Nephron progenitor cell (in vitro differentiated cells): Measurements from ENCODE around the gene CSF3.

Experiments used
- DNase-seq: peaks from one replicate; pipeline ENCODE4 v3.0.0; 2021
- H3K27ac Mint-ChIP-seq: 2 replicates; pipeline ENCODE4 v1.8.0; 2021; ENCODE audit warnings: mild to moderate bottlenecking, moderate library complexity, mixed read lengths
- H3K27me3 Mint-ChIP-seq: 2 replicates; pipeline ENCODE4 v1.8.0; 2021; ENCODE audit warnings: mild to moderate bottlenecking, low read depth, mixed read lengths; ENCODE audit not compliant: poor library complexity
- H3K36me3 Mint-ChIP-seq: 2 replicates; pipeline ENCODE4 v1.8.0; 2021; ENCODE audit warnings: low read depth, mixed read lengths
- H3K4me1 Mint-ChIP-seq: 2 replicates; pipeline ENCODE4 v1.8.0; 2021; ENCODE audit warnings: mixed read lengths
- H3K4me3 Mint-ChIP-seq: 2 replicates; pipeline ENCODE4 v1.8.0; 2021; ENCODE audit warnings: mild to moderate bottlenecking, moderate library complexity, mixed read lengths
- H3K9me3 Mint-ChIP-seq: 2 replicates; pipeline ENCODE4 v1.8.0; 2021; ENCODE audit warnings: mild to moderate bottlenecking, moderate library complexity, mixed read lengths
- CTCF ChIP-seq: fragments of 200-600 bp; sonication (generic); IDR thresholded peaks from 2 replicates; pipeline ENCODE4 v1.5.0; 2021; ENCODE audit warnings: antibody characterized with exemption

Gene CSF3

DNA sequence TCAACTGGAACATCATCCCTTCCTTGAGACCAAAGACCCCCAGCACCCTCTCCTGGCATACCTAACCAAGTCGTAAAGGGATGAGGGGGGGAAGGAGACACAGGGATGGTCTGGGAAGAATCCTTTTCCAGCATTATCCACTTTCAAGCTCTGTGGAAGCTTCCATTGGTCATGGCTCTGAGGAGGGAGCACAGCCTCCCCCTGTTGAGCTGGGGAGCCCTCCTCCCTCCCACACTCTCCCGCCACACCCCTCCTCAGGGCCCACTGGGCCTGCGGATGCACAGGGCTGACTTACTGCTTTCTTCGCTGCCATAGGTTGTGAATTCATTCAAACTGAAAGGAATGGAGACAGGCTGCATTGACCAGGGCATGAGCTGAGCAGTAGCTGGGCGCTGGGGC lies 12.4 kb downstream of the CSF3 start:
- no peaks in the 10 kb centered on the region for H3K9me3 Mint-ChIP-seq
- TF ChIP-seq CTCF = no peak
- no peak for DNase-seq
- H3K36me3 Mint-ChIP-seq = peaks cover 56% of the 10 kb centered on the region
- H3K4me1 Mint-ChIP-seq = peaks cover 6% of the 10 kb centered on the region
- no peaks in the 10 kb centered on the region for H3K27me3 Mint-ChIP-seq
- no peak overlapping the region for H3K4me3 Mint-ChIP-seq
- no peak overlapping the region for H3K27ac Mint-ChIP-seq

GRCh38 chr17:40028595-40028994 lies 13.4 kb downstream of the CSF3 start:
- peaks cover 62% of the 10 kb centered on the region for H3K36me3 Mint-ChIP-seq
- DNase-seq = no peak
- H3K4me1 Mint-ChIP-seq = peaks cover 4% of the 10 kb centered on the region

GRCh38 chr17:40031706-40032105 lies 16.5 kb downstream of the CSF3 start:
- no peak overlapping the region for H3K4me3 Mint-ChIP-seq
- H3K27me3 Mint-ChIP-seq = no peaks in the 10 kb centered on the region
- H3K36me3 Mint-ChIP-seq = peaks cover 50% of the 10 kb centered on the region
- H3K4me1 Mint-ChIP-seq = peaks cover 11% of the 10 kb centered on the region
- no peaks in the 10 kb centered on the region for H3K9me3 Mint-ChIP-seq
- TF ChIP-seq CTCF = no peak
- DNase-seq = no peak
- no peak overlapping the region for H3K27ac Mint-ChIP-seq

More at GRCh38 chr17:40028595-40028994, 13.4 kb downstream of the CSF3 start:
- Mint-ChIP-seq H3K27ac (peak overlapping the region; percentile 87), H3K9me3 (no peaks in the 10 kb centered on the region), H3K4me3 (no peak overlapping the region), H3K27me3 (no peaks in the 10 kb centered on the region)
- TF ChIP-seq CTCF = no peak

- Mint-ChIP-seq H3K27ac (no peak overlapping the region), H3K36me3 (peaks cover 55% of the 10 kb centered on the region), H3K4me1 (peaks cover 11% of the 10 kb centered on the region), H3K9me3 (no peaks in the 10 kb centered on the region), H3K4me3 (no peak overlapping the region), H3K27me3 (no peaks in the 10 kb centered on the region)
- TF ChIP-seq CTCF = no peak
- DNase-seq = no peak
Observed at GRCh38 chr17:40032322-40033320, 17.4 kb downstream of the CSF3 start.

GRCh38 chr17:40033339-40033738 lies 18.1 kb downstream of the CSF3 start:
- no peak overlapping the region for H3K4me3 Mint-ChIP-seq
- no peaks in the 10 kb centered on the region for H3K27me3 Mint-ChIP-seq
- H3K4me1 Mint-ChIP-seq = peaks cover 11% of the 10 kb centered on the region
- no peaks in the 10 kb centered on the region for H3K9me3 Mint-ChIP-seq
- no peak for TF ChIP-seq CTCF
- H3K27ac Mint-ChIP-seq = no peak overlapping the region
- peaks cover 54% of the 10 kb centered on the region for H3K36me3 Mint-ChIP-seq
- DNase-seq = no peak
